Amniotic epithelial cell (primary cell): ENCODE results near the gene ARMC9.
"Not testable (repeated sequence)": the region's sequence is repeated elsewhere in the genome, so short reads cannot be mapped to it uniquely, and the experiment has no call there.

Experiments used
- DNase-seq: peaks from one replicate; pipeline ENCODE4 v3.0.0-alpha.2; 2010; ENCODE audit warnings: low read depth

ARMC9 gene

GRCh38 chr2:231399046-231399852 lies 200.8 kb downstream of the ARMC9 start:
- no peak for DNase-seq

DNA sequence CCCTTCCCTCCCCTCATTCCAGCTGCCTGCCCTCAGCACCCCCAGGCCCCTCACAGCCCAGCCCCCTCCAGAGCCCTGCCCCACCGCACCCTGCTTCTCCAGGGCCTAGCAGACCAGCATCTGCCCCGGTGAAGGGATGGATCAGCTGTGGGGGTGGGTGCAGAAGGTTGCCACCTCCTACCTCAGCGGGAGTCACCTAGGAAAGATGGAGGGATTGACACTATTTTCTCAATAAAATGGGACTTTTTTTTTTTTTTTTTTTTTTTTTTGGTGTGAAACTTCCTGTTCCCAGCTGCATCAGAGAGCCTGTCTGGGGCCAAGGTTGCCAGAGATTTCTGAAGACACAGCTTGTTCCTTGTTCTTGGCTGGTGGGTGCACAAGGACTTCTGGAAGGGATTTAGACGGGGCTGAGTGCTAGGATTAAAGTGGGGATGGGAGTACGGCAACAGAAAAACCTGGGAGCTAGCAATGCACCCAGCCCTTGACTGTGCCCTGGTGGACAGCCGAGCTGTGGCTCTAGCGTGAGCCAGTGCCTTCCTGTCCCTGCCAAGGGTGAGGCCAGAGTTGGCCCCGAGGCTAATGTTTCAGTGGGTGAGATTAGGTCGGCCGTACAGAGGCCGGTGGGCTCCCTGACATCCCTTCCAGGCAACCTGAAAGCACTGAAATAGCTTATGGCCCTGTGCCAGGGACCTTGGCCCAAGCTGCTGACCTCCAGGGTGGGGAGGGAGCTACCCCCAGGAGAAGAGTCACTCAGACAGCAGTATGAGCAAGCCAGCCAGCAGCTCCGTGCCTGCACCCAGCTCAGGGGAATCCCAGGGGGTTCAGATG lies 201.6 kb downstream of the ARMC9 start:
- no peak for DNase-seq

DNA sequence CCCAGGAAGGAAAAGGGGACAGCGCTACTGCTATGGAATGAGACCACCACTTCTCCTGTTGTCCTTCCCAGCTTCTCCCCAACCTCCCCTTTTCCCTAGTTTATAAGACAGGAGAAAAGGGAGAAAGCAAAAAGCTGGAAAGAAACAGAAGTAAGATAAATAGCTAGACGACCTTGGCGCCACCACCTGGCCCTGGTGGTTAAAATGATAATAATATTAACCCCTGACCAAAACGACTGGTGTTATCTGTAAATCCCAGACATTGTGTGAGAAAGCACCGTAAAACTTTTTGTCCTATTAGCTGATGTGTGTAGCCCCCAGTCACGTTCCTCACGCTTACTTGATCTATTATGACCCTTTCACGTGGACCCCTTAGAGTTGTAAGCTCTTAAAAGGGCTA lies 202.2 kb downstream of the ARMC9 start:
- DNase-seq: not testable (repeated sequence)

- not testable (repeated sequence) for DNase-seq
These were observed 202.7 kb downstream of the ARMC9 start for GRCh38 chr2:231401101-231401500.

DNA sequence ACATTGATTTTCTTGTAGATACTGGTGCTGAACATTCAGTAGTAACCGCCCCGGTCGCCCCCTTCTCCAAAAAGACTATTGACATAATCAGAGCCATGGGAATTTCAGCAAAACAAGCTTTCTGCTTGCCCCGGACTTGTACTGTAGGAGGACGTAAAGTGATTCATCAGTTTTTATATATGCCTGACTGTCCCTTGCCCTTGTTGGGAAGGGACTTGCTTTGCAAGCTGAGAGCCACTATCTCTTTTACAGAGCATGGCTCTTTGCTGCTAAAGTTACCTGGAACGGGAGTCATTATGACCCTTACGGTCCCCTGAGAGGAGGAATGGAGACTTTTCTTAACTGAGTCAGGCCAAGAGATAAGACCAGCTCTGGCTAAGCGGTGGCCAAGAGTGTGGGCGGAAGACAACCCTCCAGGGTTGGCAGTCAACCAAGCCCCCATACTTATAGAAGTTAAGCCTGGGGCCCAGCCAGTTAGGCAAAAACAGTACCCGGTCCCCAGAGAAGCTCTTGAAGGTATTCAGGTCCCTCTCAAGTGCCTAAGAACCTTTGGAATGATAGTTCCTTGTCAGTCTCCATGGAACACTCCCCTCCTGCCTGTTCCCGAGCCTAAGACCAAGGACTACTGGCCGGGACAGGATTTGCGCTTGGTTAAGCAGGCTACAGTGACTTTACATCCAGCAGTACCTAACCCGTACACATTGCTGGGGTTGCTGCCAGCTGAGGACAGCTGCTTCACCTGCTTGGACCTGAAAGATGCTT lies 205.2 kb downstream of the ARMC9 start:
- not testable (repeated sequence) for DNase-seq

DNA sequence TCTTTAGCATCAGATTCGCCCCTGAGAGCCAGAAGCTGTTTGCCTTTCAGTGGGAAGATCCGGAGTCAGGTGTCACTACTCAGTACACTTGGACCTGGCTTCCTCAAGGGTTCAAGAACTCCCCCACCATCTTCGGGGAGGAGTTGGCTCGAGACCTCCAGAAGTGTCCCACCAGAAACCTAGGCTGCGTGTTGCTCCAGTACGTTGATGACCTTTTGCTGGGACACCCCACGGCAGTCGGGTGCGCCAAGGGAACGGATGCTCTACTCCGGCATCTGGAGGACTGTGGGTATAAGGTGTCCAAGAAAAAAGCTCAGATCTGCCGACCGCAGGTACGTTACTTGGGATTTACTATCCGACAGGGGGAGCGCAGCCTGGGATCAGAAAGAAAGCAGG lies 205.8 kb downstream of the ARMC9 start:
- DNase-seq: not testable (repeated sequence)

GRCh38 chr2:231405601-231406367 lies 207.4 kb downstream of the ARMC9 start:
- DNase-seq: not testable (repeated sequence)

GRCh38 chr2:231407686-231408085 lies 209.3 kb downstream of the ARMC9 start:
- not testable (repeated sequence) for DNase-seq

- not testable (repeated sequence) for DNase-seq
These were observed 209.9 kb downstream of the ARMC9 start for GRCh38 chr2:231408304-231408703.

DNA sequence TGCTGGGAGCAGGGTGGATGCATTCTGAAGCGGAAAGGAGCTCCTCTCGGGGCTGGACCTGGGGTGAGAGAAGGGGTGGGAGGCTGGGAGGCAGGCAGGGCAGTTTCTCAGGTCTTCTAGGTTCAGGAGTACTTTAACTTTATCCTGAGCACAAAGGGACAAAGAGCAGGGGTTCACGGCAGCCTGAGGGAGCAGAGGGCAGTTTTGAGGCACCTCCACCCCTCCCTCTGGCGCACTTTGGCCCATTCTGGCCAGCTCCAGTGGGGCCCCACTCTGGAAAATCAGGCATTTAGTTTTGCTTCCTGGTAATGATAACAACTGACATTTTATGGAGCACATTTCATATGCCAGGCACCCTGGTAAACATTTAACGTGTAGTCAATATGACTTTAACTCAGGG lies 211.3 kb downstream of the ARMC9 start:
- no peak for DNase-seq

- DNase-seq: no peak
These were observed 212.0 kb downstream of the ARMC9 start for GRCh38 chr2:231410293-231411004.

DNA sequence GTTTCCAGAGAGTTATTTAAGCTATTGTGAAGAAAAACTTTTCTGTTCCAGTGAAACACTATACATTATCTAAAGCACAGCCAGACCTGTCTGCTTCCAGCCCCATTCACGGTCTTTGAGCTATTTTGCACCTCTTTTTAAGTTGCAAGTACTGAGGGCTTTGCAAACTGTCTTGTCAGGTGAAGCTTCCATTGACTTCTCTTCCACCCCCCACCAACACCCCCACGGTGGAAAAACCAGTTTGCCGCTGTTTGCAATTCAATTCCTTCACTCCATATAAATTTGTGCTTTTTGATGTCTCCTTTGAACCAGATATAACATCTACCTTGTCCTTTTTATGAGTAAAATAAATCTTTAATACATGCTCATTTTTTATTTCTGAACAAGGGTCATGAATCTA lies 212.8 kb downstream of the ARMC9 start:
- DNase-seq: no peak

DNA sequence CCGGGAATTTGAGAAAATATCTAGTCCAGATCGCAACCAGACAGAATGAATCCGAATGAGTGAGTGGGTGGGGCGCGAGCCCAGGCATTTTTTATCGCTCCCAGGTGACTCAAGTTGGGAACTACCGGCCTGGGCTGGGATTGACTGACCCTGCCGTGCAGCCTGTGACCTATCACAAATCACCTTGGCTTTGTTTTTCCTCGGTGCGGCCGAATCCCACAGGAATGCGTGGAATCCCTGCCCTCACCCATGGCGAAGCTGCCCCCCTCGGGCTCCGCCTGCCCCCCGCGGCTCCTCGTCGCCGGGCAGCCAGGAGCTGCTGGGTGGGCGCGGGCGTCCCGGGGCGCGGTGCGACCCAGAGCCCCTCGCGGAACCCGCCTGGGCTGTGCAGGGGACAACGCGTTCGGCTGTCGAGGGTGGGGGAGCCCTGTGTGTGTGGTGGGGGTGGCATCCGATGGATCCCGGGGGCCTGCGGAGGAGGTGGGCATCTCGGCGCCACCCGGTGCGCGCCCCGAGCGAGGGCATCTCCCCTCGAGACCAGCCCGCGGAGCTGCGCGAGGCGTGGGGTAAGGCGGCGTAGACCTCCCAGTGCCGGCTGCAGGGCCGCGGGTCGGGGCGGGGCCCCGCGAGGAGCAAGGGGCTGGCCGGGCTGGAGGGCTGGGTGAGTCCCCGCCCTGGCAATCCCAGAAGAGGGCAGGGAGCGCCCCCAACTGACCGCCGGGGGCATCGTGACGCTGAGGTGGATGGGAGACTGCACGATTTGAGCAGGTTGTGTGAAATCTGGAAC lies 213.6 kb downstream of the ARMC9 start:
- peak; percentile 78 for DNase-seq

DNA sequence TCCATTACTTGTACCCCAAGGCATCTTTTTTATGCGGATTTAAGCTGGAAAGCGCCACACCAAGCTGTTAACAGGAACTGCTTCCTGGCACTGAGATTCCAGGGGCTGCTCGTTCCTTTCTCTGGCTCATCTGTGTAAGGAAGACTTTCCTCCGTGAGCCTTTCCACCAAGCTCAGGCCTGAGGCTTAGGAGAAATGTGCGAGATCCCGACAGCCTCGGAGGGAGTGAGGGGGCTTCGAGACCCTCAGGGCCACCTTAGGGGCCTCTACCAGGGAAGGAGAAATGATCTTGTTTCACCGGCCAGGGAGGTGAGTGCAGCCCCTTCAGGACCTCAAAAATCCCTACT lies 214.2 kb downstream of the ARMC9 start:
- no peak for DNase-seq

GRCh38 chr2:231413456-231413855 lies 215.0 kb downstream of the ARMC9 start:
- no peak for DNase-seq

- DNase-seq: no peak
These were observed 215.6 kb downstream of the ARMC9 start for GRCh38 chr2:231413921-231414476.

GRCh38 chr2:231415029-231415428 lies 216.6 kb downstream of the ARMC9 start:
- no peak for DNase-seq

- no peak for DNase-seq
These were observed 220.6 kb downstream of the ARMC9 start for GRCh38 chr2:231418820-231419640.

- no peak for DNase-seq
These were observed 222.7 kb downstream of the ARMC9 start for GRCh38 chr2:231421051-231421580.
